Uterus (tissue), 4 donors: ENCODE data around the gene CSF1. TPM values are rescaled to one million over a fixed set of nuclear protein-coding genes. Genes with fewer than 3 reads are reported as not detected.

Experiments used
- DNase-seq, 2 donors: peaks; one replicate each; pipeline ENCODE4 v3.0.0-alpha.2; 2019 to 2020
- H3K27ac ChIP-seq, 2 donors: fragments of 200-600 bp; sonication (generic); 1 replicate in 1 of 2; 2 replicates in 1 of 2; pipeline ENCODE4 v1.5.1; 2016 to 2018
- H3K27me3 ChIP-seq, 2 donors: fragments of 200-600 bp; sonication (generic); one replicate each; pipeline ENCODE4 v1.5.1; 2018 to 2019; ENCODE audit warnings: control low read depth in 1 of 2
- H3K36me3 ChIP-seq, 2 donors: fragments of 200-600 bp; sonication (generic); one replicate each; pipeline ENCODE4 v1.5.1; 2019; ENCODE audit warnings: control low read depth in 1 of 2
- H3K4me1 ChIP-seq, 2 donors: fragments of 200-600 bp; sonication (generic); one replicate each; pipeline ENCODE4 v1.5.1; 2018 to 2019; ENCODE audit warnings: control low read depth in 1 of 2
- H3K4me3 ChIP-seq, 2 donors: fragments of 200-600 bp; sonication (generic); 1 replicate in 1 of 2; 2 replicates in 1 of 2; pipeline ENCODE4 v1.5.1; 2018 to 2019; ENCODE audit warnings: mild to moderate bottlenecking in 1 of 2
- H3K9me3 ChIP-seq, 2 donors: fragments of 200-600 bp; sonication (generic); one replicate each; pipeline ENCODE4 v1.5.1; 2019; ENCODE audit warnings: control low read depth in 1 of 2
- CTCF ChIP-seq, 4 experiments: fragments of 200-600 bp in 2 of 4; fragments of 450-650 bp in 2 of 4; sonication (generic) in 2 of 4; IDR thresholded peaks; one replicate each; pipeline ENCODE4 v1.5.1; 2016 to 2019; ENCODE audit warnings: antibody characterized with exemption in 4 of 4, mild to moderate bottlenecking in 2 of 4, moderate library complexity in 1 of 4
- POLR2A ChIP-seq, 2 donors: fragments of 450-650 bp; IDR thresholded peaks; one replicate each; pipeline ENCODE4 v1.6.1; 2016; ENCODE audit warnings: antibody characterized with exemption in 2 of 2, mild to moderate bottlenecking in 1 of 2, moderate library complexity in 1 of 2
- intact Hi-C: fragments of 100-400 bp; cut with DNase I; formaldehyde crosslinking; loops from one replicate; pipeline ENCODE4 v1.15.1; 2023; ENCODE audit warnings: low total_unique reads
- total RNA-seq, 4 donors: library from RNA; depleted of rRNA in 3 of 4; stranded (reverse); fragments of >200 nt in 3 of 4; gene quantifications; one replicate each; pipeline versions ENCODE4 v1.1.0 to v1.2.4, GENCODE V29; 2014 to 2023
- donor health status: DM: yes; HTN: yes; CAD: no.

Gene CSF1
- total RNA-seq, 4 donors from 2014 or later = 19.8 to 48.2 (median 34.2) TPM

- H3K27ac ChIP-seq = no peak overlapping the region
- DNase-seq = no peak
- intact Hi-C loops = no loop called here
- H3K4me1 ChIP-seq = no peaks in the 10 kb centered on the region
- H3K36me3 ChIP-seq = no peaks in the 10 kb centered on the region
- no peak for TF ChIP-seq POLR2A (IDR thresholded peaks at IDR 0.05)
- no peak for TF ChIP-seq CTCF (IDR thresholded peaks at IDR 0.05)
- no peaks in the 10 kb centered on the region for H3K9me3 ChIP-seq
- H3K27me3 ChIP-seq = no peaks in the 10 kb centered on the region
- no peak overlapping the region for H3K4me3 ChIP-seq
Measured at GRCh38 chr1:109893532-109894171, 17.0 kb upstream of the CSF1 start.

- Histone ChIP-seq H3K27ac (no peak overlapping the region), H3K4me3 (no peak overlapping the region), H3K27me3 (no peaks in the 10 kb centered on the region), H3K9me3 (no peaks in the 10 kb centered on the region), H3K4me1 (no peaks in the 10 kb centered on the region), H3K36me3 (no peaks in the 10 kb centered on the region)
- intact Hi-C loops = no loop called here
- DNase-seq = no peak
- TF ChIP-seq POLR2A (IDR thresholded peaks at IDR 0.05) (no peak), CTCF (IDR thresholded peaks at IDR 0.05) (no peak)
Measured at GRCh38 chr1:109894823-109895719, 15.6 kb upstream of the CSF1 start.

GRCh38 chr1:109895720-109896504, 14.7 kb upstream of the CSF1 start:
- H3K27ac ChIP-seq = peak overlapping the region; percentile 22 to 44
- H3K36me3 ChIP-seq = no peaks in the 10 kb centered on the region
- intact Hi-C loops = no loop called here
- no peaks in the 10 kb centered on the region for H3K4me1 ChIP-seq
- H3K4me3 ChIP-seq = no peak overlapping the region
- TF ChIP-seq POLR2A (IDR thresholded peaks at IDR 0.05) = no peak
- TF ChIP-seq CTCF (IDR thresholded peaks at IDR 0.05) = no peak
- H3K27me3 ChIP-seq = no peaks in the 10 kb centered on the region
- H3K9me3 ChIP-seq = no peaks in the 10 kb centered on the region
- DNase-seq = peak; percentile 32 to 59

GRCh38 chr1:109896681-109897080, 14.0 kb upstream of the CSF1 start:
- Histone ChIP-seq H3K36me3 (no peaks in the 10 kb centered on the region), H3K4me3 (no peak overlapping the region), H3K9me3 (no peaks in the 10 kb centered on the region), H3K27me3 (no peaks in the 10 kb centered on the region), H3K4me1 (no peaks in the 10 kb centered on the region), H3K27ac (peak overlapping the region in 1 of 2 donors; percentile 44)
- TF ChIP-seq CTCF (IDR thresholded peaks at IDR 0.05) (no peak), POLR2A (IDR thresholded peaks at IDR 0.05) (no peak)
- intact Hi-C loops = no loop called here
- DNase-seq = no peak
